ENCODE results near the gene CCDC88C. TPM values are rescaled to one million over a fixed set of nuclear protein-coding genes. Genes with fewer than 3 reads are reported as not detected.
A peak's percentile ranks its signal among the peaks of the same experiment; 100 is the strongest.

Gene CCDC88C
- total RNA-seq, 1 donor = under 0.01 TPM

DNA sequence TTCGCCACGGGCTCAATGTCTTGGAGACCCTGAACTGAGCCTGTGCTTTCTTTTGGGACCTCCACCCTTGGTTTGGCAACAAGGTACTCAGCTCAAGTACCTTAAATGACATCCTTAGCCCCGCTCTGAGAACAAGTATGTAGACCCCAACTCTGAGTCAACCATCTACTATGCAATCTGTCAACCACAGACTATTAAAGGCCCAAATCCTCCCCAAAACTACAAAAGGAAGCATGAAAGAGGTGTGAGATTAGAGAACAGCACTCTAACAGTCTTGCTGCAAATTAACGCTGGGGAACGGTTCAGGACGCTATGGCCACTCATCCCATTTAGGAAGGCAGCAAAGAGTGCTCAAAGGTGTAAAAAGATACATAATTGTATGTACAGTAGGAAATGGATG lies 52.1 kb downstream of the CCDC88C start:
- no peak for DNase-seq (ENCODE audit: low read depth)
- no peak overlapping the region for H3K4me3 ChIP-seq (ENCODE audit: low read depth, low read length)
- TF ChIP-seq, protein P1, sequence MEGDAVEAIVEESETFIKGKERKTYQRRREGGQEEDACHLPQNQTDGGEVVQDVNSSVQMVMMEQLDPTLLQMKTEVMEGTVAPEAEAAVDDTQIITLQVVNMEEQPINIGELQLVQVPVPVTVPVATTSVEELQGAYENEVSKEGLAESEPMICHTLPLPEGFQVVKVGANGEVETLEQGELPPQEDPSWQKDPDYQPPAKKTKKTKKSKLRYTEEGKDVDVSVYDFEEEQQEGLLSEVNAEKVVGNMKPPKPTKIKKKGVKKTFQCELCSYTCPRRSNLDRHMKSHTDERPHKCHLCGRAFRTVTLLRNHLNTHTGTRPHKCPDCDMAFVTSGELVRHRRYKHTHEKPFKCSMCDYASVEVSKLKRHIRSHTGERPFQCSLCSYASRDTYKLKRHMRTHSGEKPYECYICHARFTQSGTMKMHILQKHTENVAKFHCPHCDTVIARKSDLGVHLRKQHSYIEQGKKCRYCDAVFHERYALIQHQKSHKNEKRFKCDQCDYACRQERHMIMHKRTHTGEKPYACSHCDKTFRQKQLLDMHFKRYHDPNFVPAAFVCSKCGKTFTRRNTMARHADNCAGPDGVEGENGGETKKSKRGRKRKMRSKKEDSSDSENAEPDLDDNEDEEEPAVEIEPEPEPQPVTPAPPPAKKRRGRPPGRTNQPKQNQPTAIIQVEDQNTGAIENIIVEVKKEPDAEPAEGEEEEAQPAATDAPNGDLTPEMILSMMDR (IDR thresholded peaks at IDR 0.05; ENCODE audit: insufficient read depth, low read length) = no peak

DNA sequence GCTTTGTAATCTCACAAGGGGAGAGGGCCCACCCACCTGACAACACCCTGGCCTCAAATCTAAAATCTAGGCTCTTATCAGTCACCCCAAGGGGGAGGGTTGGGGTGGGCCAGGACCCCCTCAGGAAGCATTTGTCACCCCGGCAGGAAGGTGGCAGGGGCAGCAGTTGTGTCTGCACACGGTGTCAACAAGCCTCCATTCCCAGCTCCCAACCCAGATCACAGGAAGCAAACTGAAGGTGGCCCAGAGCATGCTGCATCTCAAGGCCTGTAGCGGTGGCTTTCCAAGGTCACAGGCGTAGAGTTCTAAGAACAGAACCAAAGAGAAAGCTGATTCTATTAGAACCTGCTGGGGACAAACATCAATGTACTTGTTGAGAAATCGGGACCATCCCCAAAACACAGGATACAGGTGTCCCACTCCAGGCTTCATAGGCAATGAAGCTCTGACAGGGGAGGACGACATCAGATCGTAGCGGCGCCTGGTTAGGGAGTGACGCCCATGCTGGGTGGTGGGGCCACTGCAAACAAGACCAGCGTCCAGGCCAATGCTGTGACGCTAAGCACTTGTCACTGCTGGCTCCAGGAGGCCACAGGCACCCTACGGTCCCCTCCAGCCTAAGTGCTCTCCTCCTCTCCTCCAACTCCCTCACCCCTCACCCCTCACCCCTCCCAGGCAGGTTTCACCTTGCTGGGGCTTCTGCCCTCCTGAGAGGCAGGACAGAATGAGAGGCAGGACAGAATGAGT lies 52.9 kb downstream of the CCDC88C start:
- TF ChIP-seq, protein P1 (IDR thresholded peaks at IDR 0.05; ENCODE audit: insufficient read depth, low read length) = no peak
- no peak overlapping the region for H3K4me3 ChIP-seq (ENCODE audit: low read depth, low read length)
- no peak for DNase-seq (ENCODE audit: low read depth)

GRCh38 chr14:91363776-91364523 lies 53.7 kb downstream of the CCDC88C start:
- H3K4me3 ChIP-seq (ENCODE audit: low read depth, low read length) = no peak overlapping the region
- no peak for DNase-seq (ENCODE audit: low read depth)
- TF ChIP-seq, protein P1 (IDR thresholded peaks at IDR 0.05; ENCODE audit: insufficient read depth, low read length) = no peak

GRCh38 chr14:91361233-91361811 lies 56.3 kb downstream of the CCDC88C start:
- TF ChIP-seq, protein P1 (IDR thresholded peaks at IDR 0.05; ENCODE audit: insufficient read depth, low read length) = no peak
- DNase-seq (ENCODE audit: low read depth) = peak; percentile 17
- no peak overlapping the region for H3K4me3 ChIP-seq (ENCODE audit: low read depth, low read length)

GRCh38 chr14:91360490-91361232 lies 57.0 kb downstream of the CCDC88C start:
- no peak overlapping the region for H3K4me3 ChIP-seq (ENCODE audit: low read depth, low read length)
- TF ChIP-seq, protein P1 (IDR thresholded peaks at IDR 0.05; ENCODE audit: insufficient read depth, low read length) = no peak
- no peak for DNase-seq (ENCODE audit: low read depth)

DNA sequence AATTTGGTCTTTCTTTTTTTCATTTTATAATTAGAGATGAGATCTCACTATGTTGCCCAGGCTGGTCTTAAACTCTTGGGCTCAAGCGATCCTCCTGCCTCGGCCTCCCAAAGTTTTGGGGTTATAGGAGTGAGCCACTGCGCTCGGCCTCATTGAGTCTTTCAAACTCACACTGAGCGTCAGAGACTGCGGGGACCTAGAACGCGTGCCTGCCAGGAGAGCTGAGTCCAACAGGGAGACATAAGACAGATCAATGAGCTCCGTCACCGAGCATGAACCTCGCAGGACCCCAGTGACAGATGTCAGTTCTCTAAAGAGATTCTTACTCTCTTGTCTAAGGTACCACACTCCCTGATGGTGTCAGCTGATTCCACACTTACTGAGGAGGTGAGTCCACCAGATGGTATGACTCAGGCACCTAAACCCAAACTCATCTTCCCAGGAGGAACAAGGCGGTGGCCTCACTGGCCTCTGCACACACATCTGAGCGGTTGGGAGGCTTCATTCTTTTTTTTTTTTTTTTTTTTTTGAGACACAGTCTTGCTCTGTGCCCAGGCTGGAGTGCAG lies 58.9 kb downstream of the CCDC88C start:
- H3K4me3 ChIP-seq (ENCODE audit: low read depth, low read length) = no peak overlapping the region
- TF ChIP-seq, protein P1 (IDR thresholded peaks at IDR 0.05; ENCODE audit: insufficient read depth, low read length) = no peak

More for the DNA sequence above, 58.9 kb downstream of the CCDC88C start:
- no peak for DNase-seq (ENCODE audit: low read depth)

Data from fibroblast of the aortic adventitia (primary cell).